Stomach (tissue), 9 donors: Measurements from ENCODE around the gene RDH8. TPM values are rescaled to one million over a fixed set of nuclear protein-coding genes. Genes with fewer than 3 reads are reported as not detected.

Source experiments
- DNase-seq, 2 donors: peaks; one replicate each; pipeline versions ENCODE4 v3.0.0 to v3.0.0-alpha.2; 2013 to 2019
- H3K27ac ChIP-seq, 5 donors: fragments of 200-600 bp in 4 of 5; sonication (generic) in 4 of 5; one replicate each; pipeline ENCODE4 v1.5.1; 2013 to 2019; ENCODE audit warnings: mild to moderate bottlenecking in 1 of 5, moderate library complexity in 1 of 5
- H3K27me3 ChIP-seq, 3 donors: fragments of 200-600 bp; sonication (generic); one replicate each; pipeline ENCODE4 v1.5.1; 2017 to 2019; ENCODE audit warnings: mixed run types in 1 of 3
- H3K36me3 ChIP-seq, 4 donors: fragments of 200-600 bp; sonication (generic); 1 replicate in 3 of 4; 2 replicates in 1 of 4; pipeline ENCODE4 v1.5.1; 2016 to 2019
- H3K4me1 ChIP-seq, 4 donors: fragments of 200-600 bp; sonication (generic); one replicate each; pipeline ENCODE4 v1.5.1; 2016 to 2019
- H3K4me3 ChIP-seq, 4 donors: fragments of 200-600 bp; sonication (generic) in 3 of 4; one replicate each; pipeline ENCODE4 v1.5.1; 2016 to 2019; ENCODE audit warnings: mild to moderate bottlenecking in 1 of 4
- H3K9me3 ChIP-seq, 4 donors: fragments of 200-600 bp; sonication (generic); one replicate each; pipeline ENCODE4 v1.5.1; 2016 to 2019
- EP300 ChIP-seq: sonication (generic); formaldehyde crosslinking; IDR thresholded peaks from one replicate; pipeline ENCODE4 v1.6.1; 2017; ENCODE audit warnings: antibody characterized with exemption
- POLR2A ChIP-seq, 4 donors: fragments of 450-650 bp; IDR thresholded peaks; one replicate each; pipeline ENCODE4 v1.6.1; 2016; ENCODE audit warnings: antibody characterized with exemption in 4 of 4, control low read depth in 2 of 4, mild to moderate bottlenecking in 1 of 4, moderate library complexity in 1 of 4
- POLR2AphosphoS5 ChIP-seq, 3 donors: sonication (generic); formaldehyde crosslinking; IDR thresholded peaks; one replicate each; pipeline ENCODE4 v1.6.1; 2016; ENCODE audit warnings: antibody characterized with exemption in 3 of 3
- WGBS, 5 donors: extraction: QIAGEN DNeasy Blood & Tissue Kit in 3 of 5; methylation state at CpG; one replicate each; pipeline versions ENCODE4 v1.1.5 to v1.1.7; 2013 to 2018; 5-methylcytosine and 5-hydroxymethylcytosine counted together
- intact Hi-C: fragments of 100-400 bp; cut with DNase I; formaldehyde crosslinking; loops from one replicate; pipeline ENCODE4 v1.15.1; 2023; ENCODE audit warnings: low total_unique reads
- polyA plus RNA-seq, 3 donors: library from polyadenylated mRNA; stranded (reverse); fragments of 200-250 nt; gene quantifications; one replicate each; pipeline ENCODE4 v1.2.3, GENCODE V29; 2013
- total RNA-seq, 5 donors: library from RNA; depleted of rRNA; stranded (reverse); fragments of >200 nt; gene quantifications; one replicate each; pipeline versions ENCODE4 v1.1.0 to v1.2.3, GENCODE V29; 2014 to 2016
- TF ChIP-seq, protein P1 (sequence below), 7 experiments: fragments of 450-650 bp in 4 of 7; fragments of 200-600 bp in 3 of 7; sonication (generic) in 3 of 7; IDR thresholded peaks; one replicate each; pipeline ENCODE4 v1.5.1; 2016 to 2019; ENCODE audit warnings: antibody characterized with exemption in 7 of 7, control low read depth in 2 of 7, mild to moderate bottlenecking in 1 of 7
- donor health status: healthy with polysubstance abuse.
- donor health status: Bipolar disorder and iron deficiency.
- donor health status: healthy.

RDH8 gene
- total and polyA plus RNA-seq, 8 donors = not detected

DNA sequence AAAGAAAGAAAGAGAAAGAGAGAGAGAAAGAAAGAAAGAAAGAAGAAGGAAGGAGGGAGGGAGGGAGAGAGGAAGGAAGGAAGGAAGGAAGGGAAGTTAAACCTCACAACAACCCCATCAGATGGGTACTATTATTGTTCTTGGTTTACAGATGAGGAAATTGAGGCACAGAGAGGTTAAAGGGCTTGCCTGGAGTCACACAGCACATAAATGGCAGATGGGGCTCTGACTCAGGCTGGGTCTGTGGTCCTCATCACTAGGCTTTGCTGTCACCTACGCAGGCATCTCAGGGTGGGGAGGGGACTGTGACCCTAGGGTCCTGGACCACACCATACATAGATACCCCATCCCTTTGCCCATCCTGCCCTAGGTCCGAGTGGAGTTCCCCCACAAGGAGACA, 36.3 kb downstream of the RDH8 start:
- no peaks in the 10 kb centered on the region for H3K4me1 ChIP-seq
- peaks cover 0 to 48% (median 6%) of the 10 kb centered on the region in 3 donors for H3K27me3 ChIP-seq
- no peaks in the 10 kb centered on the region for H3K36me3 ChIP-seq
- no peak overlapping the region for H3K4me3 ChIP-seq
- H3K27ac ChIP-seq = no peak overlapping the region
- no peak for DNase-seq
- TF ChIP-seq, protein P1, sequence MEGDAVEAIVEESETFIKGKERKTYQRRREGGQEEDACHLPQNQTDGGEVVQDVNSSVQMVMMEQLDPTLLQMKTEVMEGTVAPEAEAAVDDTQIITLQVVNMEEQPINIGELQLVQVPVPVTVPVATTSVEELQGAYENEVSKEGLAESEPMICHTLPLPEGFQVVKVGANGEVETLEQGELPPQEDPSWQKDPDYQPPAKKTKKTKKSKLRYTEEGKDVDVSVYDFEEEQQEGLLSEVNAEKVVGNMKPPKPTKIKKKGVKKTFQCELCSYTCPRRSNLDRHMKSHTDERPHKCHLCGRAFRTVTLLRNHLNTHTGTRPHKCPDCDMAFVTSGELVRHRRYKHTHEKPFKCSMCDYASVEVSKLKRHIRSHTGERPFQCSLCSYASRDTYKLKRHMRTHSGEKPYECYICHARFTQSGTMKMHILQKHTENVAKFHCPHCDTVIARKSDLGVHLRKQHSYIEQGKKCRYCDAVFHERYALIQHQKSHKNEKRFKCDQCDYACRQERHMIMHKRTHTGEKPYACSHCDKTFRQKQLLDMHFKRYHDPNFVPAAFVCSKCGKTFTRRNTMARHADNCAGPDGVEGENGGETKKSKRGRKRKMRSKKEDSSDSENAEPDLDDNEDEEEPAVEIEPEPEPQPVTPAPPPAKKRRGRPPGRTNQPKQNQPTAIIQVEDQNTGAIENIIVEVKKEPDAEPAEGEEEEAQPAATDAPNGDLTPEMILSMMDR (IDR thresholded peaks at IDR 0.05) = no peak
- TF ChIP-seq EP300 (no peak), POLR2A (IDR thresholded peaks at IDR 0.05) (no peak), POLR2AphosphoS5 (IDR thresholded peaks at IDR 0.05) (no peak)
- WGBS, 5 donors = 25 to 73% (median 47%) methylated on average over 1 to 2 of the region's 2 CpGs
- intact Hi-C loops = no loop called here
- H3K9me3 ChIP-seq = peaks cover 0 to 18% (median 14%) of the 10 kb centered on the region in 4 donors

DNA sequence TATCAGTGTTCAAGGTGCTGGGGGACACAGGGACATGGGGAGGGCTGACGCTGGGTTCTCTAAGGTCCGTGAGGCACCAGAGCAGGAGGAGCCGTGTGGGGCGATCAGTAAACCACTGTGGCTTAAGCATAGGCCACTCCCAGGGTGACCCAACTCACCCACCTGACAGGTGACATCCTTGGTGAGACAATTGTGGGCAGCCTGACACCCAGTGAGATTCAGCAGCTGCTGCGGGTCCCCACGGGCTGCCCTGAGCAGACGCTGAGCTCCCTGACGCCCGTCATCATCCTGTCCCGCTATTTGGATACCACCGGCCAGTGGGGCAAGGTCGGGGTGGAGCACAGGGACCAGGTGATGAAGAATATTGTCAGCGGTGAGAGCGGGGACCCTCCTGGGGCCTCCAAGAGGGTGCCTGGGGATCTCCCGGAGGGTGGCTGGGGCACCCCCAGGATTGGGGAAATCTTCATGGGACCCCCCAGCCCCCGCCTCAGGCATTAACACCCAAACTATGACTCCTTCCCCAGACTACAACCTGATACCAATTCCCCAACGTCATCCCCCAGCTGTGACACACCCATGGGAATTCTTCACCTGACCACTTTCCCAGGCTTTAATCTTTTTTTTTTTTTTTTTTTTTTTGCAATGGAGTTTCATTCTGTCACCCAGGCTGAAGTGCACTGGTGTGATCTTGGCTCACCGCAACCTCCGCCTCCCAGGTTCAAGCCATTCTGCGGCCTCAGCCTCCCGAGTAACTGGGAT, 39.5 kb downstream of the RDH8 start:
- H3K4me1 ChIP-seq = no peaks in the 10 kb centered on the region

DNA sequence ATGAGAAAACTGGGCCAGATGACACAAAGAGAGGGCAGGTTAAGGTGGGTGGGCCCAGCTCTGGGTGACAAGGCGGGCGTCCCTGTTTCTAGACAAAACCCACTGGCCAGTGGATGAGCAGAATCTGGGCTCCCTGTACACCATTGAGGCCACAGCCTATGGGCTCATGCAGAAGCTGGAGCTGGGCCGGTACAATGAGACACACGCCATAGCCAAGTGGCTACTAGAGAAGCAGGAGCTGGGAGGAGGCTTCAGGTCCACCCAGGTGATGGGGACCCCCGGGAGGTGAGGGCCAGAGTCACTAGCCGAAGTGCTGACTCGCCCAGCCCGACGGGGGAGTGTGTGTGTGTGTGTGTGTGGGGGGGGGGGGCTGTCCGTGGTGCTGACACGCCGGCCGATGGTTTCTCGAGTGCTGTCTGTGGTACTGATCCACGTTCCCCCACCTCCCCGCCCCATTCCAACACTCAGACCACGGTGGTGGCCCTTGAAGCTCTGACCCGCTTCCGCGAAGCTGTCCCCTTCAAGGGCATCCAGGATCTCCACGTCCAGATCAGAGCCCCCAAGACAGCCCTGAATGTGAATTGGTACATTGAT, 48.5 kb downstream of the RDH8 start:
- TF ChIP-seq EP300 (no peak), POLR2A (IDR thresholded peaks at IDR 0.05) (no peak), POLR2AphosphoS5 (IDR thresholded peaks at IDR 0.05) (no peak)
- TF ChIP-seq, protein P1 (IDR thresholded peaks at IDR 0.05) = no peak
- 33 to 47% (median 34%) methylated on average over 7 to 21 of the region's 21 CpGs for WGBS, 5 donors
- no peak overlapping the region for H3K4me3 ChIP-seq
- no peaks in the 10 kb centered on the region for H3K4me1 ChIP-seq
- no peak overlapping the region for H3K27ac ChIP-seq
- H3K27me3 ChIP-seq = peaks cover 0 to 59% (median 6%) of the 10 kb centered on the region in 3 donors
- H3K36me3 ChIP-seq = no peaks in the 10 kb centered on the region
- no peak for DNase-seq
- intact Hi-C loops = no loop called here
- no peaks in the 10 kb centered on the region for H3K9me3 ChIP-seq

More for the DNA sequence above, 39.5 kb downstream of the RDH8 start:
- H3K4me3 ChIP-seq = no peak overlapping the region
- peaks cover 0 to 28% (median 0%) of the 10 kb centered on the region in 3 donors for H3K27me3 ChIP-seq
- no peak for DNase-seq
- no peaks in the 10 kb centered on the region for H3K36me3 ChIP-seq
- TF ChIP-seq POLR2A (IDR thresholded peaks at IDR 0.05) = no peak
- no peak for TF ChIP-seq POLR2AphosphoS5 (IDR thresholded peaks at IDR 0.05)
- no peak for TF ChIP-seq EP300
- TF ChIP-seq, protein P1 (IDR thresholded peaks at IDR 0.05) = no peak
- H3K9me3 ChIP-seq = no peaks in the 10 kb centered on the region
- intact Hi-C loops = no loop called here
- H3K27ac ChIP-seq = no peak overlapping the region
- WGBS, 5 donors = 70 to 79% (median 74%) methylated on average over 15 to 21 of the region's 21 CpGs

DNA sequence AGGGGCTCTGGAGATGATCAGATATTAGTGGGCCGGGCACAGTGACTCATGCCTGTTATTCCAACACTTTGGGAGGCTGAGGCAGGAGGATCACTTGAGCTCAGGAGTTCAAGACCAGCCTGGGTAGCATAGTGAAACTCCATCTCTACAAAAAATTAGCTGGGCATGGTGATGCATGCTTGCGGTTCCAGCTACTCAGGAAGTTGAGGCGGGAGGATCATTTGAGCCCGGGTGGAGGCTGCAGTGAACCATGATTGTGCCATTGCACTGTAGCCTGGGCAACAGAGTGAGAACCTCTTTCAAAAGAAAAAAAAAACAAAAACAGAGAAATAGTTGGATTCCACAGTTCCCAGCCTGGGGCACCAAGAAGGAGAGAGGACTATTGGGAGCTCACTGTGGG, 54.9 kb downstream of the RDH8 start:
- 67 to 77% (median 73%) methylated on average over 4 of the region's 4 CpGs for WGBS, 5 donors
- Histone ChIP-seq H3K36me3 (no peaks in the 10 kb centered on the region), H3K27me3 (peaks cover 0 to 41% (median 0%) of the 10 kb centered on the region in 3 donors), H3K9me3 (peaks cover 0 to 2% (median 0%) of the 10 kb centered on the region in 4 donors), H3K4me3 (no peak overlapping the region), H3K4me1 (no peaks in the 10 kb centered on the region), H3K27ac (no peak overlapping the region)
- intact Hi-C loops = no loop called here
- no peak for DNase-seq
- TF ChIP-seq POLR2A (IDR thresholded peaks at IDR 0.05) = no peak
- TF ChIP-seq, protein P1 (IDR thresholded peaks at IDR 0.05) = no peak
- no peak for TF ChIP-seq EP300
- no peak for TF ChIP-seq POLR2AphosphoS5 (IDR thresholded peaks at IDR 0.05)
